Measurements from ENCODE around the gene CREBL2.

DNA sequence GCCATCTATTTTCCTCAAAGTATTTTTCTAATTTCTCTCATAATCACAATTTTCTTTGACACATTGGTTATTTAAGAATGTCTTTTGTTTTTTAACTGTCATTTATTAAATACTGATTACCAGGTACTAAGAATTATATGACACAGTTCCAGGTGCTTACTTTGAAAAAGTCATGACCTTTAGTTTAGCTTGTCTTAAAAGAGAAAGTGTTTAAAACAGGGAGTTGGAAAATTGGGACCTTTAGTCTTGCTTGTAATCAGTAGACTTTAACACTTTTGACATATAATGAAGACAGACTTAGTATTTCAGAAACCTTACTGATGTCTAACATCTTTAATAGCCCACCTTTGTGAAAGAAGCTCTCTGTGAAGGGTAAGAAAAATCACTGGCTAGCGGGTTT lies 19.2 kb downstream of the CREBL2 start:
- TF ChIP-seq POLR2AphosphoS5 (IDR thresholded peaks at IDR 0.05) (no peak), POLR2A (IDR thresholded peaks at IDR 0.05) (no peak)
- TF ChIP-seq, protein P1, sequence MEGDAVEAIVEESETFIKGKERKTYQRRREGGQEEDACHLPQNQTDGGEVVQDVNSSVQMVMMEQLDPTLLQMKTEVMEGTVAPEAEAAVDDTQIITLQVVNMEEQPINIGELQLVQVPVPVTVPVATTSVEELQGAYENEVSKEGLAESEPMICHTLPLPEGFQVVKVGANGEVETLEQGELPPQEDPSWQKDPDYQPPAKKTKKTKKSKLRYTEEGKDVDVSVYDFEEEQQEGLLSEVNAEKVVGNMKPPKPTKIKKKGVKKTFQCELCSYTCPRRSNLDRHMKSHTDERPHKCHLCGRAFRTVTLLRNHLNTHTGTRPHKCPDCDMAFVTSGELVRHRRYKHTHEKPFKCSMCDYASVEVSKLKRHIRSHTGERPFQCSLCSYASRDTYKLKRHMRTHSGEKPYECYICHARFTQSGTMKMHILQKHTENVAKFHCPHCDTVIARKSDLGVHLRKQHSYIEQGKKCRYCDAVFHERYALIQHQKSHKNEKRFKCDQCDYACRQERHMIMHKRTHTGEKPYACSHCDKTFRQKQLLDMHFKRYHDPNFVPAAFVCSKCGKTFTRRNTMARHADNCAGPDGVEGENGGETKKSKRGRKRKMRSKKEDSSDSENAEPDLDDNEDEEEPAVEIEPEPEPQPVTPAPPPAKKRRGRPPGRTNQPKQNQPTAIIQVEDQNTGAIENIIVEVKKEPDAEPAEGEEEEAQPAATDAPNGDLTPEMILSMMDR (IDR thresholded peaks at IDR 0.05): no peak
